Tibial nerve (tissue), 3 donors: ENCODE results near the gene TNRC6C.

Experiments used
- POLR2A ChIP-seq, 2 donors: fragments of 450-650 bp; IDR thresholded peaks; one replicate each; pipeline ENCODE4 v1.6.1; 2017; ENCODE audit warnings: antibody characterized with exemption in 2 of 2, mild to moderate bottlenecking in 2 of 2, moderate library complexity in 2 of 2
- TF ChIP-seq, protein P1 (sequence below), 5 experiments: fragments of 200-600 bp in 3 of 5; fragments of 450-650 bp in 2 of 5; sonication (generic) in 3 of 5; IDR thresholded peaks; one replicate each; pipeline ENCODE4 v1.5.1; 2016 to 2019; ENCODE audit warnings: antibody characterized with exemption in 5 of 5, mild to moderate bottlenecking in 3 of 5, moderate library complexity in 2 of 5

DNA sequence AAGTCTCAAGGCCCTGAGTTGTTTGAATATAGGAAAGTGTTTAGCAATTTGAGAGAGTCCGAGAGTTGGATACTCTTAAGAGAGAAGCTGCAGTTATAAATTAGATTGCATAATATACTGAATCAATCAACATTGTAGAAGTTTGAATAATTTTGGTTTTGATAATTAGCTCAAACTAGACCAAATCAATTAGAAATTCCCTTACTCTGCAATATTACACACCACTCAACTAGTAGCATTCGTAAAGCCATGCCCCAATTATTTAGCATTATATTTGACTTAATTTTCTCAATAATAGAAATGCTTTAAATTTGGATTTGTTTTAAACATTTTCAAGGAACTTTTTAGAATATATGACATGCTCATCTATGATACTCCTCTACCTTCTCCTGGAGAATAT is 49.1 kb downstream of the TNRC6C start:
- TF ChIP-seq, protein P1, sequence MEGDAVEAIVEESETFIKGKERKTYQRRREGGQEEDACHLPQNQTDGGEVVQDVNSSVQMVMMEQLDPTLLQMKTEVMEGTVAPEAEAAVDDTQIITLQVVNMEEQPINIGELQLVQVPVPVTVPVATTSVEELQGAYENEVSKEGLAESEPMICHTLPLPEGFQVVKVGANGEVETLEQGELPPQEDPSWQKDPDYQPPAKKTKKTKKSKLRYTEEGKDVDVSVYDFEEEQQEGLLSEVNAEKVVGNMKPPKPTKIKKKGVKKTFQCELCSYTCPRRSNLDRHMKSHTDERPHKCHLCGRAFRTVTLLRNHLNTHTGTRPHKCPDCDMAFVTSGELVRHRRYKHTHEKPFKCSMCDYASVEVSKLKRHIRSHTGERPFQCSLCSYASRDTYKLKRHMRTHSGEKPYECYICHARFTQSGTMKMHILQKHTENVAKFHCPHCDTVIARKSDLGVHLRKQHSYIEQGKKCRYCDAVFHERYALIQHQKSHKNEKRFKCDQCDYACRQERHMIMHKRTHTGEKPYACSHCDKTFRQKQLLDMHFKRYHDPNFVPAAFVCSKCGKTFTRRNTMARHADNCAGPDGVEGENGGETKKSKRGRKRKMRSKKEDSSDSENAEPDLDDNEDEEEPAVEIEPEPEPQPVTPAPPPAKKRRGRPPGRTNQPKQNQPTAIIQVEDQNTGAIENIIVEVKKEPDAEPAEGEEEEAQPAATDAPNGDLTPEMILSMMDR (IDR thresholded peaks at IDR 0.05): no peak
- TF ChIP-seq POLR2A (IDR thresholded peaks at IDR 0.05): no peak
